ENCODE data around the gene BANF2.

- TF ChIP-seq POLR2A (IDR thresholded peaks at IDR 0.05) (no peak), POLR2AphosphoS5 (IDR thresholded peaks at IDR 0.05) (peak in 1 of 3 donors; percentile 60), CTCF (IDR thresholded peaks at IDR 0.05) (no peak)
Observed at GRCh38 chr20:17662333-17663039, 37.3 kb upstream of the BANF2 start.
